GM23338 (cell line): Measurements from ENCODE around the gene DNAJC10. TPM values are rescaled to one million over a fixed set of nuclear protein-coding genes. Genes with fewer than 3 reads are reported as not detected.
"Not testable (repeated sequence)": the region's sequence is repeated elsewhere in the genome, so short reads cannot be mapped to it uniquely, and the experiment has no call there.

Experiments
- ATAC-seq: fragments of 200-7000 bp; cut with Tn5 transposase; 3 replicates; pipeline ENCODE4 v1.9.1; 2020
- DNase-seq: peaks from one replicate; pipeline ENCODE4 v3.0.0-alpha.2; 2015; ENCODE audit warnings: low spot score
- H2AFZ ChIP-seq: fragments of 200-600 bp; sonication (generic); 2 replicates; pipeline ENCODE4 v1.8.0; 2016; ENCODE audit warnings: antibody characterized with exemption, mild to moderate bottlenecking, moderate library complexity
- H3F3A ChIP-seq: fragments of 200-600 bp; sonication (generic); replicated peaks from 2 replicates; pipeline ENCODE4 v1.8.0; 2017; ENCODE audit warnings: antibody characterized with exemption, mixed run types, low read depth
- H3K27ac ChIP-seq: fragments of 200-600 bp; sonication (generic); 2 replicates; pipeline ENCODE4 v1.6.1; 2016; ENCODE audit warnings: low read depth
- H3K27me3 ChIP-seq: fragments of 200-600 bp; sonication (generic); 2 replicates; pipeline ENCODE4 v1.8.0; 2016; ENCODE audit warnings: mild to moderate bottlenecking, mixed run types, moderate library complexity; ENCODE audit not compliant: insufficient read depth
- H3K36me3 ChIP-seq: fragments of 200-600 bp; sonication (generic); 2 replicates; pipeline ENCODE4 v1.8.0; 2016; ENCODE audit warnings: mild to moderate bottlenecking; ENCODE audit not compliant: insufficient read depth
- H3K4me1 ChIP-seq: fragments of 200-600 bp; sonication (generic); 2 replicates; pipeline ENCODE4 v1.8.0; 2016; ENCODE audit warnings: mild to moderate bottlenecking, moderate library complexity; ENCODE audit not compliant: insufficient read depth
- H3K4me2 ChIP-seq: fragments of 200-600 bp; sonication (generic); 2 replicates; pipeline ENCODE4 v1.7.1; 2017; ENCODE audit warnings: mixed run types
- H3K4me3 ChIP-seq: fragments of 200-600 bp; sonication (generic); 2 replicates; pipeline ENCODE4 v1.6.1; 2016; ENCODE audit warnings: mixed run types
- H3K79me2 ChIP-seq: fragments of 200-600 bp; sonication (generic); replicated peaks from 2 replicates; pipeline ENCODE4 v1.8.0; 2017; ENCODE audit warnings: mild to moderate bottlenecking; ENCODE audit not compliant: insufficient read depth
- H3K9me2 ChIP-seq: fragments of 200-600 bp; sonication (generic); 2 replicates; pipeline ENCODE4 v1.8.0; 2017; ENCODE audit not compliant: insufficient read depth
- H4K20me1 ChIP-seq: fragments of 200-600 bp; sonication (generic); replicated peaks from 2 replicates; pipeline ENCODE4 v1.8.0; 2017; ENCODE audit warnings: mild to moderate bottlenecking; ENCODE audit not compliant: insufficient read depth
- H3K27ac Mint-ChIP-seq: 2 replicates; pipeline ENCODE4 v1.8.0; 2020; ENCODE audit warnings: inconsistent platforms, mild to moderate bottlenecking, moderate library complexity, mixed read lengths
- H3K27me3 Mint-ChIP-seq: 3 replicates; pipeline ENCODE4 v1.8.0; 2022; ENCODE audit warnings: low read depth, mild to moderate bottlenecking, moderate library complexity, mixed read lengths, inconsistent platforms; ENCODE audit not compliant: insufficient read depth, poor library complexity
- H3K36me3 Mint-ChIP-seq: 3 replicates; pipeline ENCODE4 v1.8.0; 2021; ENCODE audit warnings: low read depth, mild to moderate bottlenecking, inconsistent platforms, moderate library complexity, mixed read lengths
- H3K4me1 Mint-ChIP-seq: 3 replicates; pipeline ENCODE4 v1.8.0; 2020; ENCODE audit warnings: mild to moderate bottlenecking, inconsistent platforms, mixed read lengths
- H3K4me3 Mint-ChIP-seq: 3 replicates; pipeline ENCODE4 v1.8.0; 2021; ENCODE audit warnings: moderate library complexity, mild to moderate bottlenecking, inconsistent platforms, mixed read lengths
- H3K9me3 Mint-ChIP-seq: 3 replicates; pipeline ENCODE4 v1.8.0; 2020; ENCODE audit warnings: moderate library complexity, mild to moderate bottlenecking, inconsistent platforms, mixed read lengths
- CREB1 ChIP-seq: fragments of 250-450 bp; sonication (Bioruptor Pico); IDR thresholded peaks from 2 replicates; pipeline ENCODE4 v1.5.0; 2020; ENCODE audit warnings: low read depth, mild to moderate bottlenecking, moderate library complexity
- EZH2 ChIP-seq: fragments of 200-600 bp; sonication (generic); IDR thresholded peaks from one replicate; pipeline ENCODE4 v1.8.0; 2017; ENCODE audit warnings: antibody characterized with exemption, mild to moderate bottlenecking, low read depth; ENCODE audit not compliant: unreplicated experiment
- EZH2phosphoT487 ChIP-seq: fragments of 200-600 bp; sonication (generic); IDR thresholded peaks from one replicate; pipeline ENCODE4 v1.8.1; 2018; ENCODE audit warnings: antibody characterized with exemption; ENCODE audit not compliant: unreplicated experiment
- JUNB ChIP-seq: IDR thresholded peaks from one replicate; pipeline ENCODE4 v1.6.1; 2016; ENCODE audit warnings: antibody characterized with exemption; ENCODE audit not compliant: unreplicated experiment
- NANOG ChIP-seq: IDR thresholded peaks from 2 replicates; pipeline ENCODE4 v1.6.1; 2016; ENCODE audit warnings: antibody characterized with exemption, borderline replicate concordance
- POLR2AphosphoS5 ChIP-seq: IDR thresholded peaks from 2 replicates; pipeline ENCODE4 v1.6.1; 2016; ENCODE audit warnings: antibody characterized with exemption, low read depth
- STAT1 ChIP-seq: IDR thresholded peaks from one replicate; pipeline ENCODE4 v1.6.1; 2016; ENCODE audit warnings: antibody characterized with exemption; ENCODE audit not compliant: unreplicated experiment
- ZNF114 ChIP-seq: fragments of 250-450 bp; sonication (Bioruptor Pico); IDR thresholded peaks from 2 replicates; pipeline ENCODE4 v1.5.0; 2020; ENCODE audit warnings: mild to moderate bottlenecking, moderate library complexity
- polyA plus RNA-seq: library from polyadenylated mRNA; unstranded; fragments of >200 nt; fragmentation: Nextera tagmentation; extraction: Ambion mirVana; gene quantifications from 2 replicates; pipeline ENCODE4 v1.2.1, GENCODE V29; 2016
- total RNA-seq: library from RNA; depleted of rRNA; stranded (reverse); fragments of >200 nt; shearing (Covaris generic); gene quantifications from 2 replicates; pipeline ENCODE4 v1.2.3, GENCODE V29; 2014
- TF ChIP-seq, protein P1 (sequence below), 2 experiments: fragments of 200-600 bp in 1 of 2; sonication (generic) in 1 of 2; conservative IDR thresholded peaks; 2 replicates each; pipeline versions ENCODE4 v1.5.1 to v1.6.1; 2016 to 2017; ENCODE audit warnings: antibody characterized with exemption in 2 of 2, low read depth in 2 of 2, mild to moderate bottlenecking in 2 of 2, moderate library complexity in 1 of 2
- TF ChIP-seq, protein P2 (sequence below): IDR thresholded peaks from 2 replicates; pipeline ENCODE4 v1.6.1; 2016; ENCODE audit warnings: antibody characterized with exemption
- TF ChIP-seq, protein P3 (sequence below): IDR thresholded peaks from one replicate; pipeline ENCODE4 v1.6.1; 2018; ENCODE audit warnings: antibody characterized with exemption; ENCODE audit not compliant: unreplicated experiment

Gene DNAJC10
- total and polyA plus RNA-seq, 2 experiments from 2014 or later = 41.9 to 83.1 TPM

DNA sequence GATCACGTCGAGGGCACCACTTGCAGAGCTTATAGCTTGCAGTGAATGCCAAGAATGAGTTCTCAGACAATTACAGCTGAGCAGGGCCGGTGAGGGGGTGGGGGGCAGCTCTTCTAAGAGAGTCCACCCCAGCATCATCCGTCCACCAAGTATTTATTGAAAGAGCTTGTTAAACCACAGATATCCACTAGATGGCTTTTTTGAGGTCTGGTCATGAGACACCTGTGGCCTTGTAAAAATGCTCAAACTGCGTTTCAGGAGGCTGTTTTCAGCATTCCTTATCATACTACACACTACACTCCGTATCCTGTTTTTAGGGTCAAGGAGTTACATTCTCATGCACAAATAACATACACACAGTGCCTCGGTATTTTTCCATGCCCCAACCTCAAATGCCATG lies 51.5 kb downstream of the DNAJC10 start (continued):
- TF ChIP-seq, protein P1, sequence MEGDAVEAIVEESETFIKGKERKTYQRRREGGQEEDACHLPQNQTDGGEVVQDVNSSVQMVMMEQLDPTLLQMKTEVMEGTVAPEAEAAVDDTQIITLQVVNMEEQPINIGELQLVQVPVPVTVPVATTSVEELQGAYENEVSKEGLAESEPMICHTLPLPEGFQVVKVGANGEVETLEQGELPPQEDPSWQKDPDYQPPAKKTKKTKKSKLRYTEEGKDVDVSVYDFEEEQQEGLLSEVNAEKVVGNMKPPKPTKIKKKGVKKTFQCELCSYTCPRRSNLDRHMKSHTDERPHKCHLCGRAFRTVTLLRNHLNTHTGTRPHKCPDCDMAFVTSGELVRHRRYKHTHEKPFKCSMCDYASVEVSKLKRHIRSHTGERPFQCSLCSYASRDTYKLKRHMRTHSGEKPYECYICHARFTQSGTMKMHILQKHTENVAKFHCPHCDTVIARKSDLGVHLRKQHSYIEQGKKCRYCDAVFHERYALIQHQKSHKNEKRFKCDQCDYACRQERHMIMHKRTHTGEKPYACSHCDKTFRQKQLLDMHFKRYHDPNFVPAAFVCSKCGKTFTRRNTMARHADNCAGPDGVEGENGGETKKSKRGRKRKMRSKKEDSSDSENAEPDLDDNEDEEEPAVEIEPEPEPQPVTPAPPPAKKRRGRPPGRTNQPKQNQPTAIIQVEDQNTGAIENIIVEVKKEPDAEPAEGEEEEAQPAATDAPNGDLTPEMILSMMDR (conservative IDR thresholded peaks at IDR 0.05; ENCODE audit: low read depth in 2 of 2) = peak; percentile 47 to 59
- TF ChIP-seq JUNB = no peak

DNA sequence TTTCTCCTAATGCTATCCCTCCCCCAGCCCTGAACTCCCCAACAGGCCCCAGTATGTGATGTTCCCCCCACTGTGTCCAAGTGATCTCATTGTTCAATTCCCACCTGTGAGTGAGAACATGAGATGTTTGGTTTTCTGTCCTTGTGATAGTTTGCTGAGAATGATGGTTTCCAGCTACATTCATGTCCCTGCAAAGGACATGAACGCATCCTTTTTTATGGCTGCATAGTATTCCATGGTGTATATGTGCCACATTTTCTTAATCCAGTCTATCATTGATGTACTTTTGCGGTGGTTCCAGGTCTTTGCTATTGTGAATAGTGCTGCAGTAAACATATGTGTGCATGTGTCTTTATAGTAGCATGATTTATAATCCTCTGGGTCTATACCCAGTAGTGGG lies 52.9 kb downstream of the DNAJC10 start:
- H3F3A ChIP-seq, ATAC-seq, DNase-seq, H3K4me3 ChIP-seq, H3K9me2 ChIP-seq, H3K27me3 Mint-ChIP-seq, H3K4me1 ChIP-seq, H4K20me1 ChIP-seq, H3K27ac Mint-ChIP-seq, H3K4me1 Mint-ChIP-seq, H3K4me3 Mint-ChIP-seq, H3K4me2 ChIP-seq, H2AFZ ChIP-seq, H3K27ac ChIP-seq, H3K27me3 ChIP-seq: not testable (repeated sequence)
- peaks cover 12% of the 10 kb centered on the region for H3K36me3 ChIP-seq
- peaks cover 40% of the 10 kb centered on the region for H3K79me2 ChIP-seq
- peaks cover 21% of the 10 kb centered on the region; the same call in 2 of the 3 replicates for H3K9me3 Mint-ChIP-seq
- peaks cover 82% of the 10 kb centered on the region for H3K36me3 Mint-ChIP-seq

DNA sequence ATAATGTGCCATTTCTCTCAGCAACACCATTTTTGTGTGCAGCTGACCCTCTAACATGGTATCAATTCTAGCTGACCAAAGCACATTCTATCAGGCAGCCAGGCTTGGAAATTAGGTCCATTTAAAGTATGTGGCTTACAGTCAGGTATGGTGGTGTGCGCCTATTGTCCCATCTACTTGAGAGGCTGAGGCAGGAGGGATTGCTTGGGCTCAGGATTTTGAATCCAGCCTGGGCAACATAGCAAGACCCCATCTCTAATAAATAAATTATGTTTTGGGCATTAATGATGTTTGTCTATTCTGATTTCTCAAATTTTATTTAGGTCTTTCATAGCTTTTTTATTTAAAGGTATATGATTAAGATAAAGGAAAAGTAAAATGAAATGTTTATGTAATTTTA lies 63.3 kb downstream of the DNAJC10 start:
- ATAC-seq (no peak), DNase-seq (no peak)
- no peaks in the 10 kb centered on the region for H3K9me3 Mint-ChIP-seq
- Histone ChIP-seq H3K4me3 (no peak overlapping the region), H3K36me3 (peaks cover 15% of the 10 kb centered on the region; the same call in 1 of the 2 replicates), H3K9me2 (no peaks in the 10 kb centered on the region), H3K4me1 (no peaks in the 10 kb centered on the region), H3K27me3 (no peaks in the 10 kb centered on the region), H4K20me1 (no peaks in the 10 kb centered on the region), H3K79me2 (no peaks in the 10 kb centered on the region), H2AFZ (no peak overlapping the region), H3F3A (no peaks in the 10 kb centered on the region), H3K4me2 (no peak overlapping the region), H3K27ac (no peak overlapping the region)
- peaks cover 3% of the 10 kb centered on the region; the same call in 1 of the 3 replicates for H3K4me1 Mint-ChIP-seq
- peaks cover 2% of the 10 kb centered on the region for H3K27me3 Mint-ChIP-seq
- no peak overlapping the region for H3K27ac Mint-ChIP-seq
- H3K36me3 Mint-ChIP-seq = peaks cover 52% of the 10 kb centered on the region
- H3K4me3 Mint-ChIP-seq = no peak overlapping the region
- TF ChIP-seq, protein P2, sequence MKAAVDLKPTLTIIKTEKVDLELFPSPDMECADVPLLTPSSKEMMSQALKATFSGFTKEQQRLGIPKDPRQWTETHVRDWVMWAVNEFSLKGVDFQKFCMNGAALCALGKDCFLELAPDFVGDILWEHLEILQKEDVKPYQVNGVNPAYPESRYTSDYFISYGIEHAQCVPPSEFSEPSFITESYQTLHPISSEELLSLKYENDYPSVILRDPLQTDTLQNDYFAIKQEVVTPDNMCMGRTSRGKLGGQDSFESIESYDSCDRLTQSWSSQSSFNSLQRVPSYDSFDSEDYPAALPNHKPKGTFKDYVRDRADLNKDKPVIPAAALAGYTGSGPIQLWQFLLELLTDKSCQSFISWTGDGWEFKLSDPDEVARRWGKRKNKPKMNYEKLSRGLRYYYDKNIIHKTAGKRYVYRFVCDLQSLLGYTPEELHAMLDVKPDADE = no peak
- no peak for TF ChIP-seq JUNB
- TF ChIP-seq CREB1 (CRISPR knock-in tag) = no peak
- TF ChIP-seq ZNF114 = no peak
- TF ChIP-seq, protein P3, sequence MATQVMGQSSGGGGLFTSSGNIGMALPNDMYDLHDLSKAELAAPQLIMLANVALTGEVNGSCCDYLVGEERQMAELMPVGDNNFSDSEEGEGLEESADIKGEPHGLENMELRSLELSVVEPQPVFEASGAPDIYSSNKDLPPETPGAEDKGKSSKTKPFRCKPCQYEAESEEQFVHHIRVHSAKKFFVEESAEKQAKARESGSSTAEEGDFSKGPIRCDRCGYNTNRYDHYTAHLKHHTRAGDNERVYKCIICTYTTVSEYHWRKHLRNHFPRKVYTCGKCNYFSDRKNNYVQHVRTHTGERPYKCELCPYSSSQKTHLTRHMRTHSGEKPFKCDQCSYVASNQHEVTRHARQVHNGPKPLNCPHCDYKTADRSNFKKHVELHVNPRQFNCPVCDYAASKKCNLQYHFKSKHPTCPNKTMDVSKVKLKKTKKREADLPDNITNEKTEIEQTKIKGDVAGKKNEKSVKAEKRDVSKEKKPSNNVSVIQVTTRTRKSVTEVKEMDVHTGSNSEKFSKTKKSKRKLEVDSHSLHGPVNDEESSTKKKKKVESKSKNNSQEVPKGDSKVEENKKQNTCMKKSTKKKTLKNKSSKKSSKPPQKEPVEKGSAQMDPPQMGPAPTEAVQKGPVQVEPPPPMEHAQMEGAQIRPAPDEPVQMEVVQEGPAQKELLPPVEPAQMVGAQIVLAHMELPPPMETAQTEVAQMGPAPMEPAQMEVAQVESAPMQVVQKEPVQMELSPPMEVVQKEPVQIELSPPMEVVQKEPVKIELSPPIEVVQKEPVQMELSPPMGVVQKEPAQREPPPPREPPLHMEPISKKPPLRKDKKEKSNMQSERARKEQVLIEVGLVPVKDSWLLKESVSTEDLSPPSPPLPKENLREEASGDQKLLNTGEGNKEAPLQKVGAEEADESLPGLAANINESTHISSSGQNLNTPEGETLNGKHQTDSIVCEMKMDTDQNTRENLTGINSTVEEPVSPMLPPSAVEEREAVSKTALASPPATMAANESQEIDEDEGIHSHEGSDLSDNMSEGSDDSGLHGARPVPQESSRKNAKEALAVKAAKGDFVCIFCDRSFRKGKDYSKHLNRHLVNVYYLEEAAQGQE = no peak
- no peak for TF ChIP-seq STAT1
- no peak for TF ChIP-seq EZH2
- TF ChIP-seq EZH2phosphoT487 = no peak
- no peak for TF ChIP-seq NANOG
- TF ChIP-seq POLR2AphosphoS5 = no peak
